ENCODE data around the gene PXN.
"Not testable (repeated sequence)": the region's sequence is repeated elsewhere in the genome, so short reads cannot be mapped to it uniquely, and the experiment has no call there.

PXN gene

GRCh38 chr12:120204171-120204570 is 61.4 kb downstream of the PXN start:
- no peak for FAIRE-seq

GRCh38 chr12:120200364-120200800 is 65.1 kb downstream of the PXN start:
- no peak for FAIRE-seq

- no peak for FAIRE-seq
These were observed 65.8 kb downstream of the PXN start for GRCh38 chr12:120199595-120200306.

GRCh38 chr12:120199025-120199424 is 66.5 kb downstream of the PXN start:
- no peak for FAIRE-seq

GRCh38 chr12:120197542-120197887 is 68.0 kb downstream of the PXN start:
- FAIRE-seq, result no peak

GRCh38 chr12:120196817-120197541 is 68.6 kb downstream of the PXN start:
- FAIRE-seq, result not testable (repeated sequence)

GRCh38 chr12:120196363-120196762 is 69.2 kb downstream of the PXN start:
- FAIRE-seq, result no peak

- no peak for FAIRE-seq
These were observed 70.8 kb downstream of the PXN start, which contains the start of gene GCN1 for GRCh38 chr12:120194534-120195395. GCN1 (minus strand) TSS chr12:120194715; CDS start chr12:120194697, 18 bp downstream.

- FAIRE-seq, result no peak
These were observed 71.3 kb downstream of the PXN start for GRCh38 chr12:120194226-120194533.

GRCh38 chr12:120193286-120193685 is 72.2 kb downstream of the PXN start:
- not testable (repeated sequence) for FAIRE-seq

- FAIRE-seq, result no peak
These were observed 74.5 kb downstream of the PXN start for GRCh38 chr12:120190985-120191480.

- no peak for FAIRE-seq
These were observed 75.1 kb downstream of the PXN start for GRCh38 chr12:120190386-120190785.

GRCh38 chr12:120186654-120187053 is 78.9 kb downstream of the PXN start:
- FAIRE-seq, result no peak

GRCh38 chr12:120183211-120183631 is 82.3 kb downstream of the PXN start:
- FAIRE-seq, result no peak

GRCh38 chr12:120181991-120182631 is 83.4 kb downstream of the PXN start:
- no peak for FAIRE-seq

- no peak for FAIRE-seq
These were observed 84.6 kb downstream of the PXN start for GRCh38 chr12:120180975-120181374.

GRCh38 chr12:120175537-120175936 is 90.0 kb downstream of the PXN start:
- FAIRE-seq, result no peak

GRCh38 chr12:120175062-120175461 is 90.5 kb downstream of the PXN start:
- no peak for FAIRE-seq

- no peak for FAIRE-seq
These were observed 93.5 kb downstream of the PXN start for GRCh38 chr12:120172053-120172452.

- no peak for FAIRE-seq
These were observed 94.9 kb downstream of the PXN start for GRCh38 chr12:120170631-120171030.

GRCh38 chr12:120169946-120170345 is 95.6 kb downstream of the PXN start:
- no peak for FAIRE-seq

- FAIRE-seq, result no peak
These were observed 97.2 kb downstream of the PXN start for GRCh38 chr12:120168337-120168736.
